Measurements from ENCODE around the gene PDE4D. TPM values are rescaled to one million over a fixed set of nuclear protein-coding genes. Genes with fewer than 3 reads are reported as not detected.

The PDE4D gene
- total and polyA plus RNA-seq, 2 of the 4 experiments (the other 2 are of a cell fraction), result 1.4 to 7.9 TPM

GRCh38 chr5:59600153-59600552 lies 293.4 kb downstream of the PDE4D start:
- WGBS, 2 experiments (ENCODE audit: extremely low coverage in 2 of 2, insufficient read length in 1 of 2), result no CpG with 5 or more reads among the region's 2 CpGs
- TF ChIP-seq BHLHE40 (IDR thresholded peaks at IDR 0.05; ENCODE audit: low read depth, low read length) (no peak), MXI1 (IDR thresholded peaks at IDR 0.05; ENCODE audit: borderline replicate concordance, low read depth, low read length) (no peak), ELK1 (IDR thresholded peaks at IDR 0.05; ENCODE audit: borderline replicate concordance, low read depth, low read length) (no peak), CEBPB (IDR thresholded peaks at IDR 0.05; ENCODE audit: low read depth, low read length) (no peak)

More at GRCh38 chr5:59600153-59600552, 293.4 kb downstream of the PDE4D start:
- H3K27me3 ChIP-seq (ENCODE audit: control insufficient read depth, insufficient read depth, low read length), result no peaks in the 10 kb centered on the region
- H3K4ac ChIP-seq (ENCODE audit: low read depth, low read length), result no peak overlapping the region
- intact Hi-C loops (cut with micrococcal nuclease), result no loop called here
- no peak for DNase-seq
- H2BK20ac ChIP-seq (ENCODE audit: low read depth, low read length), result no peak overlapping the region
- in situ Hi-C loops (cut with MboI; ENCODE audit: low sequenced_read_pairs), result no loop called here
- H4K91ac ChIP-seq (ENCODE audit: insufficient read depth, low read depth, low read length), result no peak overlapping the region
- BruUV-seq (replicated peaks), result no TSS peak
- no peak overlapping the region for H2AK9ac ChIP-seq (replicated peaks; ENCODE audit: low read depth, low read length, poor library complexity)
- no peak overlapping the region for H3K14ac ChIP-seq (replicated peaks; ENCODE audit: low read depth, low read length)
- H2BK5ac ChIP-seq (ENCODE audit: low read depth, low read length, poor library complexity, severe bottlenecking), result no peak overlapping the region
- H4K5ac ChIP-seq (ENCODE audit: low read depth, low read length), result no peak overlapping the region
- H3K56ac ChIP-seq (ENCODE audit: extremely low read depth, insufficient read depth, low read length), result no peak overlapping the region
- no peak overlapping the region for H3K4me3 ChIP-seq (ENCODE audit: insufficient read depth, low read depth, low read length)
- no peak overlapping the region for H2BK15ac ChIP-seq (ENCODE audit: low read depth, low read length)
- H3K18ac ChIP-seq (ENCODE audit: low read depth, low read length), result no peak overlapping the region
- no peak for ATAC-seq (ENCODE audit: low read depth)
- H2BK120ac ChIP-seq (ENCODE audit: low read depth, low read length), result no peak overlapping the region
- H3K9ac ChIP-seq (ENCODE audit: low read depth, low read length), result no peak overlapping the region
- no peaks in the 10 kb centered on the region for H3K4me1 ChIP-seq (ENCODE audit: control insufficient read depth, insufficient read depth, low read length)
- no peak overlapping the region for H4K8ac ChIP-seq (ENCODE audit: low read depth in 2 of 2, low read length in 2 of 2)
- H3K36me3 ChIP-seq (ENCODE audit: control insufficient read depth, insufficient read depth, low read length), result no peaks in the 10 kb centered on the region
- H3K9me3 ChIP-seq (ENCODE audit: control insufficient read depth, insufficient read depth, low read length), result no peaks in the 10 kb centered on the region
- no peaks in the 10 kb centered on the region for H3K9me1 ChIP-seq (ENCODE audit: insufficient read depth, low read length)
- H3K27ac ChIP-seq (ENCODE audit: insufficient read depth, low read length), result no peak overlapping the region
- H3K79me1 ChIP-seq (ENCODE audit: low read depth in 1 of 2, low read length in 2 of 2), result no peaks in the 10 kb centered on the region
- H2AFZ ChIP-seq (replicated peaks; ENCODE audit: low read length, poor library complexity), result no peak overlapping the region
- no peak overlapping the region for H3K23ac ChIP-seq (ENCODE audit: low read depth, low read length)
- no peak overlapping the region for H2AK5ac ChIP-seq (ENCODE audit: low read depth, low read length)
- ChIA-PET CTCF (no interaction called here), POLR2A (ENCODE audit: unreplicated experiment) (no interaction called here)
- dilution Hi-C loops (cut with HindIII; ENCODE audit: low sequenced_read_pairs, unreplicated experiment), result no loop called here
- no peaks in the 10 kb centered on the region for H4K20me1 ChIP-seq (ENCODE audit: insufficient read depth, low read length)
- H3K4me2 ChIP-seq (ENCODE audit: low read depth, low read length), result no peak overlapping the region

Measured in IMR-90 (cell line).